PFSK-1 (cell line): ENCODE results near the gene SVIL.

ENCODE experiments used
- FOXP2 ChIP-seq: optimal IDR thresholded peaks from 2 replicates; pipeline ENCODE3; 2011; ENCODE audit warnings: borderline replicate concordance, control low read depth, inconsistent platforms; ENCODE audit not compliant: insufficient read depth; ENCODE audit errors: extremely low read length, extremely low read depth
- POLR2AphosphoS5 ChIP-seq: IDR thresholded peaks from 2 replicates; pipeline ENCODE4 v1.6.1; 2012; ENCODE audit warnings: low read depth, mild to moderate bottlenecking, control low read depth, low read length, moderate library complexity
- SIN3A ChIP-seq: IDR thresholded peaks from 2 replicates; pipeline ENCODE4 v1.6.1; 2012; ENCODE audit warnings: mild to moderate bottlenecking, low read length, moderate library complexity, borderline replicate concordance; ENCODE audit not compliant: insufficient read depth
- TAF1 ChIP-seq: IDR thresholded peaks from 2 replicates; pipeline ENCODE4 v1.6.1; 2012; ENCODE audit warnings: low read length, control low read depth, borderline replicate concordance; ENCODE audit not compliant: insufficient read depth
- TF ChIP-seq, protein P1 (sequence below), 2 experiments: IDR thresholded peaks; 2 replicates each; pipeline versions ENCODE4 v1.6.1 to v1.8.0; 2011 to 2012; ENCODE audit warnings: low read depth in 2 of 2, low read length in 2 of 2, control low read depth in 1 of 2, inconsistent platforms in 1 of 2, mild to moderate bottlenecking in 1 of 2, moderate library complexity in 1 of 2; ENCODE audit not compliant: insufficient read depth in 1 of 2

DNA sequence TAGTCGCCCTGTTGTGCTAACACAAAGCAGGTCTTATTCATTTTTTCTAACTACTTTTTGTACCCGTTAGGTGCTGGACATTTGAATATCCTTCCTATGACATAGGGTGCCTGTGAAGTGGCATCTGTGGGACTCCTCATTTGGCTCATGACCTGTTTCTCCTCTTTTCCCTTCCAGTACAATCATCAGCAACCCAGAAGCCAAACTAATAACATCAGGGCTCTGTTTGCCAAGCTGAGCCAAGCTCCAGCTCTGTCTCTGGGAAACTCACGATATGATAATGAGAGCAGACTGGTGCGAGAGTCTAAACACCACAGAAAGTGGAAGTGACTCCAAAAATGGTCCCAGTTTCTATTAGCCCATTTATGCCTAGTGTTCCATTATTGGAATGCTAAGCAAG is 92.0 kb downstream of the SVIL start:
- TF ChIP-seq POLR2AphosphoS5 = no peak
- no peak for TF ChIP-seq TAF1
- TF ChIP-seq, protein P1, sequence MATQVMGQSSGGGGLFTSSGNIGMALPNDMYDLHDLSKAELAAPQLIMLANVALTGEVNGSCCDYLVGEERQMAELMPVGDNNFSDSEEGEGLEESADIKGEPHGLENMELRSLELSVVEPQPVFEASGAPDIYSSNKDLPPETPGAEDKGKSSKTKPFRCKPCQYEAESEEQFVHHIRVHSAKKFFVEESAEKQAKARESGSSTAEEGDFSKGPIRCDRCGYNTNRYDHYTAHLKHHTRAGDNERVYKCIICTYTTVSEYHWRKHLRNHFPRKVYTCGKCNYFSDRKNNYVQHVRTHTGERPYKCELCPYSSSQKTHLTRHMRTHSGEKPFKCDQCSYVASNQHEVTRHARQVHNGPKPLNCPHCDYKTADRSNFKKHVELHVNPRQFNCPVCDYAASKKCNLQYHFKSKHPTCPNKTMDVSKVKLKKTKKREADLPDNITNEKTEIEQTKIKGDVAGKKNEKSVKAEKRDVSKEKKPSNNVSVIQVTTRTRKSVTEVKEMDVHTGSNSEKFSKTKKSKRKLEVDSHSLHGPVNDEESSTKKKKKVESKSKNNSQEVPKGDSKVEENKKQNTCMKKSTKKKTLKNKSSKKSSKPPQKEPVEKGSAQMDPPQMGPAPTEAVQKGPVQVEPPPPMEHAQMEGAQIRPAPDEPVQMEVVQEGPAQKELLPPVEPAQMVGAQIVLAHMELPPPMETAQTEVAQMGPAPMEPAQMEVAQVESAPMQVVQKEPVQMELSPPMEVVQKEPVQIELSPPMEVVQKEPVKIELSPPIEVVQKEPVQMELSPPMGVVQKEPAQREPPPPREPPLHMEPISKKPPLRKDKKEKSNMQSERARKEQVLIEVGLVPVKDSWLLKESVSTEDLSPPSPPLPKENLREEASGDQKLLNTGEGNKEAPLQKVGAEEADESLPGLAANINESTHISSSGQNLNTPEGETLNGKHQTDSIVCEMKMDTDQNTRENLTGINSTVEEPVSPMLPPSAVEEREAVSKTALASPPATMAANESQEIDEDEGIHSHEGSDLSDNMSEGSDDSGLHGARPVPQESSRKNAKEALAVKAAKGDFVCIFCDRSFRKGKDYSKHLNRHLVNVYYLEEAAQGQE (IDR thresholded peaks at IDR 0.05; ENCODE audit: insufficient read depth in 1 of 2, low read depth in 2 of 2, low read length in 2 of 2) = no peak
- TF ChIP-seq SIN3A = no peak
- no peak for TF ChIP-seq FOXP2
